CD4-positive, alpha-beta T cell (primary cell): ENCODE data around the gene PIK3AP1. TPM values are rescaled to one million over a fixed set of nuclear protein-coding genes. Genes with fewer than 3 reads are reported as not detected.

Source experiments
- ATAC-seq: fragments of 200-7000 bp; cut with Tn5 transposase; one replicate; pipeline ENCODE4 v1.10.0; 2022; ENCODE audit warnings: mild to moderate bottlenecking; ENCODE audit not compliant: poor library complexity
- CTCF ChIA-PET: fragments of 350-600 bp; sonication (Branson Sonifier 250); formaldehyde crosslinking; loops from one replicate; lab custom pipeline; 2021; ENCODE audit warnings: antibody characterized with exemption, inconsistent platforms; lab: Charles Lee
- POLR2A ChIA-PET: fragments of 350-600 bp; sonication (Branson Sonifier 250); formaldehyde crosslinking; loops from one replicate; lab custom pipeline; 2021; ENCODE audit warnings: antibody characterized with exemption, inconsistent platforms; lab: Charles Lee
- DNase-seq, 14 experiments: peaks; one replicate each; pipeline ENCODE4 v3.0.0-alpha.2; 2013 to 2020; ENCODE audit warnings: mixed read lengths in 2 of 14
- H3K27ac ChIP-seq, 2 donors: one replicate each; pipeline versions ENCODE4 v1.5.1 to v1.7.0; 2013; ENCODE audit warnings: low read length in 2 of 2, low read depth in 1 of 2, mild to moderate bottlenecking in 1 of 2
- H3K27me3 ChIP-seq, 2 experiments: 1 replicate in 1 of 2; 2 replicates in 1 of 2; pipeline versions ENCODE4 v1.6.1 to v1.7.0; 2013; ENCODE audit warnings: low read length in 2 of 2, control low read depth in 1 of 2, mild to moderate bottlenecking in 1 of 2, moderate library complexity in 1 of 2; ENCODE audit not compliant: insufficient read depth in 2 of 2, control insufficient read depth in 1 of 2
- H3K36me3 ChIP-seq: one replicate; pipeline ENCODE4 v1.6.1; 2013; ENCODE audit warnings: low read length, control low read depth; ENCODE audit not compliant: insufficient read depth
- H3K4me1 ChIP-seq: one replicate; pipeline ENCODE4 v1.6.1; 2013; ENCODE audit warnings: low read length, control low read depth; ENCODE audit not compliant: insufficient read depth
- H3K4me3 ChIP-seq: one replicate; pipeline ENCODE4 v1.5.1; 2013; ENCODE audit warnings: mild to moderate bottlenecking, low read length, moderate library complexity
- H3K9me3 ChIP-seq, 2 experiments: 1 replicate in 1 of 2; 2 replicates in 1 of 2; pipeline versions ENCODE4 v1.6.1 to v1.7.0; 2013; ENCODE audit warnings: low read length in 2 of 2, mild to moderate bottlenecking in 2 of 2, control low read depth in 1 of 2, moderate library complexity in 1 of 2; ENCODE audit not compliant: control insufficient read depth in 1 of 2, insufficient read depth in 1 of 2
- H3K27ac Mint-ChIP-seq: one replicate; pipeline ENCODE4 v1.8.0; 2020; ENCODE audit warnings: mixed read lengths
- H3K27me3 Mint-ChIP-seq: one replicate; pipeline ENCODE4 v1.8.0; 2021; ENCODE audit warnings: mixed read lengths
- H3K36me3 Mint-ChIP-seq: one replicate; pipeline ENCODE4 v1.8.0; 2021; ENCODE audit warnings: low read depth, mixed read lengths
- H3K4me1 Mint-ChIP-seq: one replicate; pipeline ENCODE4 v1.8.0; 2021; ENCODE audit warnings: low read depth, mixed read lengths
- H3K4me3 Mint-ChIP-seq: one replicate; pipeline ENCODE4 v1.8.0; 2020; ENCODE audit warnings: mild to moderate bottlenecking, mixed read lengths
- H3K9me3 Mint-ChIP-seq: one replicate; pipeline ENCODE4 v1.8.0; 2020; ENCODE audit warnings: mixed read lengths
- intact Hi-C, 2 experiments: fragments of 100-400 bp; cut with DNase I in 1 of 2; cut with micrococcal nuclease in 1 of 2; formaldehyde crosslinking; loops; one replicate each; pipeline versions ENCODE4 v1.15.1 to v1.9.0; 2023 to 2025; cut with DNase I, micrococcal nuclease
- total RNA-seq, 174 experiments: library from RNA in 2 of 174; stranded (reverse) in 2 of 174; gene quantifications; one replicate each; pipeline ENCODE4 v1.2.3 and lab custom pipeline; 2021 to 2026
- TF ChIP-seq, protein P1 (sequence below): fragments of 200-600 bp; IDR thresholded peaks from one replicate; pipeline ENCODE4 v1.8.0; 2022; ENCODE audit warnings: antibody characterized with exemption, mild to moderate bottlenecking

Gene PIK3AP1
- total RNA-seq, 2 experiments from 2014 or later, result 0.58 to 0.59 TPM

DNA sequence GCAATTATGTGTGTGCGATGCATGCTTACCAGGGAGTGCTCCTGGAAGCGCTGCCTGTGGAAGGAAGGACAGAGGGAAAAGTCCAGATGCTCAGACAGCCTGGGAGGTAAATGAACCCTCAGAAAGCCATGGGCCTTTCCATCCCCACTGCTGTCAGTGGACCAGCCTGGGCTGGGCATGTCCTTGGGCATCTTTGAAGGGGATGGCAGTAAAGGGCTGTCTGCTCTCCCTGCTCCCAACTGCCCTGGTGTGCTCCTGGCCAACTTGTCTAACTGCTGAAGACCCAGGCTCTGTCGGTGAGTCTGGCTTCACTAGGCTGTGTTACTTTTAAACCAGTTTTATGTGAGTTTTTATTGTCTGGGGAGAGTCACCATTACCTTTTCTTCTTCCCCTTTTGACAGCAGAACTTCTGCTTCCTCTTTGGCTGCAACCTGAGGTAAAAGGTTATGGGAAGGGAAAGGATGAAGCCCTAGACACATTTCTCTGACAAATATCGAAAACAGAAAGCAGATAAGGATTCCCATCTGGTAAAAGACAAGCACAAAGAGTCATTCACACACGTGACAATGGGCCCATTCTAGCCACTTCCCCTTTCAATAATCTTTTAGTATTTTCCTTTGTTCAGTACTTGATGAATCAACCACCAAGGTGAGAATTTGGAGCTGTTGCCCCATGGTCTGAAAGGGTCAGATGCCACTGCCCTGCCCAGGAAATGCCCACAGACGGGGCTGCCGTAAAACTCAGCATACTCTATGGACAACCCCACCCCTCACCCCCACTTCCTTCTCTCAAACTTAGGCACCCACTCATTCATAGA lies 27.6 kb upstream of the PIK3AP1 start:
- Histone ChIP-seq H3K36me3 (no peaks in the 10 kb centered on the region), H3K27ac (no peak overlapping the region), H3K9me3 (no peaks in the 10 kb centered on the region), H3K4me3 (no peak overlapping the region), H3K27me3 (no peaks in the 10 kb centered on the region), H3K4me1 (peaks cover 11% of the 10 kb centered on the region)
- peak in 3 of 14 experiments; percentile 32 to 44 (median 39) for DNase-seq
- ChIA-PET POLR2A (no interaction called here), CTCF (no interaction called here)
- H3K4me1 Mint-ChIP-seq, result no peaks in the 10 kb centered on the region
- H3K27me3 Mint-ChIP-seq, result no peaks in the 10 kb centered on the region
- H3K9me3 Mint-ChIP-seq, result no peaks in the 10 kb centered on the region
- no peak for ATAC-seq
- no peaks in the 10 kb centered on the region for H3K36me3 Mint-ChIP-seq
- intact Hi-C loops, result no loop called here
- no peak overlapping the region for H3K27ac Mint-ChIP-seq
- H3K4me3 Mint-ChIP-seq, result no peak overlapping the region
- TF ChIP-seq, protein P1, sequence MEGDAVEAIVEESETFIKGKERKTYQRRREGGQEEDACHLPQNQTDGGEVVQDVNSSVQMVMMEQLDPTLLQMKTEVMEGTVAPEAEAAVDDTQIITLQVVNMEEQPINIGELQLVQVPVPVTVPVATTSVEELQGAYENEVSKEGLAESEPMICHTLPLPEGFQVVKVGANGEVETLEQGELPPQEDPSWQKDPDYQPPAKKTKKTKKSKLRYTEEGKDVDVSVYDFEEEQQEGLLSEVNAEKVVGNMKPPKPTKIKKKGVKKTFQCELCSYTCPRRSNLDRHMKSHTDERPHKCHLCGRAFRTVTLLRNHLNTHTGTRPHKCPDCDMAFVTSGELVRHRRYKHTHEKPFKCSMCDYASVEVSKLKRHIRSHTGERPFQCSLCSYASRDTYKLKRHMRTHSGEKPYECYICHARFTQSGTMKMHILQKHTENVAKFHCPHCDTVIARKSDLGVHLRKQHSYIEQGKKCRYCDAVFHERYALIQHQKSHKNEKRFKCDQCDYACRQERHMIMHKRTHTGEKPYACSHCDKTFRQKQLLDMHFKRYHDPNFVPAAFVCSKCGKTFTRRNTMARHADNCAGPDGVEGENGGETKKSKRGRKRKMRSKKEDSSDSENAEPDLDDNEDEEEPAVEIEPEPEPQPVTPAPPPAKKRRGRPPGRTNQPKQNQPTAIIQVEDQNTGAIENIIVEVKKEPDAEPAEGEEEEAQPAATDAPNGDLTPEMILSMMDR, result no peak

DNA sequence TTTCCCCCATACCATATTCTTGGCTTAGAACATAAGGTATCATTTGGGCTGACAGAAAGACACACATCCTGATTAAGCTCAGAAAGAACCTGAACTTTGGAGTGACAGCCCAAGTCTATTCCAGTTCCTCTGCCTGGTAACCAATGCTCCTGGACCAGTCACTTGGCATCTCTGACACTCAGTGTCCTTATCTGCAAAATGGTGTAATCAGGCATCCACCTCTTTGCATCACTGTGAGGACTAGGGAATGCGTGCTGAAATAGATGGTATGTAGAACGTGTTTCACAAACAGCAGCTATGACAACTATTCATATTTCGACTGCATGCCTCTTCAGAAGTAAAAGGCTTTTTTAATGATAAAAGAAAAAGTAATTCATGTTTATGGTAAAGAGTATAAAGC lies 26.2 kb upstream of the PIK3AP1 start:
- no peak overlapping the region for H3K4me3 ChIP-seq
- intact Hi-C loops, result no loop called here
- Mint-ChIP-seq H3K27ac (no peak overlapping the region), H3K9me3 (no peaks in the 10 kb centered on the region), H3K4me3 (no peak overlapping the region), H3K36me3 (no peaks in the 10 kb centered on the region), H3K27me3 (no peaks in the 10 kb centered on the region), H3K4me1 (no peaks in the 10 kb centered on the region)
- ChIA-PET CTCF (no interaction called here), POLR2A (no interaction called here)
- TF ChIP-seq, protein P1, result no peak
- H3K36me3 ChIP-seq, result no peaks in the 10 kb centered on the region
- no peaks in the 10 kb centered on the region for H3K27me3 ChIP-seq
- peaks cover 11% of the 10 kb centered on the region for H3K4me1 ChIP-seq
- no peaks in the 10 kb centered on the region for H3K9me3 ChIP-seq
- DNase-seq (no peak), ATAC-seq (no peak)
- H3K27ac ChIP-seq, result no peak overlapping the region

DNA sequence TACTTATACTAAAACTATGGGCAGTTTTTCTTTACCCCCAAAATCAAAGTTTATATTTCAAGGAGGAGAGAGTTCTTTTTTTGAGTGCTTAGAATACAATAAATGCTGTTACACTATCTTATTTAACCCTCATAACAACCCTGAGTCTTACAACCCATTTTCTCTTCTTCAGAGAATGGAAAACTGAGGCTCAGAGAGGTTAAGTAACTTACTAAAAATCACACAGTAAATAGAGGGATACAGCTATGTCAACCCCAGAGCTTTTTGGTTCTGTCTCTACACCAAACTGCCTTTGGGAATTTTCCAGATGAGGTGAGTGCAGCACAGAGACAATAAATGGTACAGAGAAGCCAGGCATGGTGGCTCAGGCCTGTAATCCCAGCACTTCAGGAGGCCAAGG lies 25.6 kb upstream of the PIK3AP1 start:
- H3K36me3 ChIP-seq, result no peaks in the 10 kb centered on the region
- ChIA-PET POLR2A (no interaction called here), CTCF (no interaction called here)
- no peaks in the 10 kb centered on the region for H3K9me3 Mint-ChIP-seq
- H3K4me3 Mint-ChIP-seq, result no peak overlapping the region
- no peaks in the 10 kb centered on the region for H3K36me3 Mint-ChIP-seq
- H3K4me1 Mint-ChIP-seq, result no peaks in the 10 kb centered on the region
- intact Hi-C loops, result no loop called here
- peaks cover 11% of the 10 kb centered on the region for H3K4me1 ChIP-seq
- H3K27ac Mint-ChIP-seq, result no peak overlapping the region
- peaks cover 2% of the 10 kb centered on the region for H3K27me3 Mint-ChIP-seq
- TF ChIP-seq, protein P1, result no peak
- no peak overlapping the region for H3K27ac ChIP-seq
- no peaks in the 10 kb centered on the region for H3K9me3 ChIP-seq
- DNase-seq (no peak), ATAC-seq (no peak)
- no peaks in the 10 kb centered on the region for H3K27me3 ChIP-seq
- H3K4me3 ChIP-seq, result no peak overlapping the region
